ENCODE data around the gene TTLL9. TPM values are rescaled to one million over a fixed set of nuclear protein-coding genes. Genes with fewer than 3 reads are reported as not detected.
A peak's percentile ranks its signal among the peaks of the same experiment; 100 is the strongest.

Gene TTLL9
- total and polyA plus RNA-seq, 7 donors: 0.15 to 1.1 TPM; not detected in 5

DNA sequence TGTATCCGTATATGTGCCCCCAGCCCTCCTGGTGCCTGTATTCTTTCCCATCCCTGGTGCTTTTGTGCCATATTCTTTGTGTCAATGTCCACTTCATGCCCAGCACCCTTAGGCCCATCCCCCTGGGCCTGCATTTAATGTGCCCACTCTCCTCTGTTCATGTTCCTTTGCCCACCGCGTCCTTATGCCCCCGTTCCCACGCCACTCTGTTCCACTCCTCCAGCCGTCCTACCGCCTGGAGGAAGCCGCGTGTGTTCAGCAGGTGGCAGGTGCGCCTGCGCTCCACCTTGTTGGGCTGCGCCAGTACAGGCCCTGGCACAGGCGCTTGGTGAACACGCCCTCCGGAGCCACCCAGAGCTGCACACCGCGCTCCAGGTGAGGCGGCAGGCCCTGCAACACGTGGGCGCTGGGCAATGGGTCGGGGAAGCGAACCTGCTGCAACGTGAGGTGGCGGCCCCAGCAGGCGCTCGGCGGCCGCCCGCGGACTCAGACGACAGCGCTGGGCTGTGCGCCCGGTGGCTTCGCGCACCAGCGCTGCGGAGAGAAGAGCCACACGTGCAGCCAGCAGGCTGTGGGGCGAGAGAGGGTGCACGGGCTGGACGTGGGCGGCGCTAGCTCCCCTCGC is 21.0 kb upstream of the TTLL9 start:
- H3K36me3 ChIP-seq: no peaks in the 10 kb centered on the region
- intact Hi-C loops (cut with DNase I): no loop called here
- no peak overlapping the region for H3K4me3 ChIP-seq
- peaks cover 0 to 7% (median 0%) of the 10 kb centered on the region in 4 donors for H3K4me1 ChIP-seq
- H3K9me3 ChIP-seq: no peaks in the 10 kb centered on the region
- H3K27me3 ChIP-seq: peaks cover 4 to 37% (median 10%) of the 10 kb centered on the region in 3 donors
- DNase-seq: no peak
- H3K27ac ChIP-seq: no peak overlapping the region
- WGBS, 2 donors: 10 to 42% methylated on average over 45 of the region's 45 CpGs
- TF ChIP-seq EP300 (IDR thresholded peaks at IDR 0.05) (no peak), POLR2AphosphoS5 (IDR thresholded peaks at IDR 0.05) (no peak), POLR2A (IDR thresholded peaks at IDR 0.05) (no peak)
- TF ChIP-seq, protein P1, sequence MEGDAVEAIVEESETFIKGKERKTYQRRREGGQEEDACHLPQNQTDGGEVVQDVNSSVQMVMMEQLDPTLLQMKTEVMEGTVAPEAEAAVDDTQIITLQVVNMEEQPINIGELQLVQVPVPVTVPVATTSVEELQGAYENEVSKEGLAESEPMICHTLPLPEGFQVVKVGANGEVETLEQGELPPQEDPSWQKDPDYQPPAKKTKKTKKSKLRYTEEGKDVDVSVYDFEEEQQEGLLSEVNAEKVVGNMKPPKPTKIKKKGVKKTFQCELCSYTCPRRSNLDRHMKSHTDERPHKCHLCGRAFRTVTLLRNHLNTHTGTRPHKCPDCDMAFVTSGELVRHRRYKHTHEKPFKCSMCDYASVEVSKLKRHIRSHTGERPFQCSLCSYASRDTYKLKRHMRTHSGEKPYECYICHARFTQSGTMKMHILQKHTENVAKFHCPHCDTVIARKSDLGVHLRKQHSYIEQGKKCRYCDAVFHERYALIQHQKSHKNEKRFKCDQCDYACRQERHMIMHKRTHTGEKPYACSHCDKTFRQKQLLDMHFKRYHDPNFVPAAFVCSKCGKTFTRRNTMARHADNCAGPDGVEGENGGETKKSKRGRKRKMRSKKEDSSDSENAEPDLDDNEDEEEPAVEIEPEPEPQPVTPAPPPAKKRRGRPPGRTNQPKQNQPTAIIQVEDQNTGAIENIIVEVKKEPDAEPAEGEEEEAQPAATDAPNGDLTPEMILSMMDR (IDR thresholded peaks at IDR 0.05): no peak

DNA sequence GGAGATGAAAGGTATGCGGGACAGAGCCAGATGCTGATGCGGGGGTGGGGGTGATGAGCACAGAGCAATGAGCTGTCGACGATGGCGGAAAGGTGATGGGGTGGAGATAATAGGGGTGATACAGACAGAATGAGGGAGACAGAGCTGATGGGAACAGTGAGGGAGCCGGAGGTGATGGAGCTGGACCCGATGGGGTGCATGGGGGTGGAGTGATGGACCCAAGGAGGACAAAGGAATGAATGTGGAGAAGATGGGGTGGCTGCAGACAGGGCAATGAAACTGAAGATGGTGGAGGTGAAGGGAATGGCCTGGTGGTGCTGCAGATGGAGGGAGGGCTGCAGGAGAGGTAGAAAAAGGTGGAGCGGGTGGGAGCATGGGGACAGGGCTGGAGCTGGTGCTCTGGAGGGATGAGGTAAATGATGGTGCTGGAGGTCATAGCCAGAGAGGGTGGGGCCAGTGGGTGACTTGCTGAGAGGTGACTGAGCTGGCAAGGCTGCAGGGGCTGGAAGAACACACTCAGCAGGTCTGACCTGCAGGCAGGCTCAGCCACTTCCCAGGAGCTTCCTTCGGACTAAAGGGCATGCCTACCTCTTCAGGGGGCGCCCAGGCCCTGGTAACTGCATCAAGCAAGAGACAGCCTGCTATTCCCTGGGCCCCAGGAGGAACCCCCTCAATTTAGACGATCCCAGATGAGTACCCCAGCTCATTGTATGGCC is 19.0 kb upstream of the TTLL9 start:
- no peak overlapping the region for H3K27ac ChIP-seq
- H3K9me3 ChIP-seq: no peaks in the 10 kb centered on the region
- no peak overlapping the region for H3K4me3 ChIP-seq
- 74 to 78% methylated on average over 11 of the region's 11 CpGs for WGBS, 2 donors
- intact Hi-C loops (cut with DNase I): loop anchor here (5.0 kb wide), 1 partner anchor 181 kb away; no protein-coding TSS in a partner anchor
- peaks cover 4 to 52% (median 10%) of the 10 kb centered on the region in 3 donors for H3K27me3 ChIP-seq
- H3K36me3 ChIP-seq: no peaks in the 10 kb centered on the region
- peaks cover 0 to 7% (median 0%) of the 10 kb centered on the region in 4 donors for H3K4me1 ChIP-seq
- no peak for TF ChIP-seq EP300 (IDR thresholded peaks at IDR 0.05)
- TF ChIP-seq, protein P1 (IDR thresholded peaks at IDR 0.05): no peak
- DNase-seq: no peak

- Histone ChIP-seq H3K27me3 (peaks cover 4 to 72% (median 17%) of the 10 kb centered on the region in 3 donors), H3K36me3 (no peaks in the 10 kb centered on the region), H3K9me3 (no peaks in the 10 kb centered on the region), H3K4me3 (no peak overlapping the region), H3K4me1 (peaks cover 0 to 7% (median 0%) of the 10 kb centered on the region in 4 donors), H3K27ac (no peak overlapping the region)
- TF ChIP-seq, protein P1 (IDR thresholded peaks at IDR 0.05): no peak
- TF ChIP-seq EP300 (IDR thresholded peaks at IDR 0.05): no peak
- TF ChIP-seq POLR2AphosphoS5 (IDR thresholded peaks at IDR 0.05): no peak
- TF ChIP-seq POLR2A (IDR thresholded peaks at IDR 0.05): no peak
- DNase-seq: peak; percentile 36
- 70 to 89% methylated on average over 7 of the region's 7 CpGs for WGBS, 2 donors
- intact Hi-C loops (cut with DNase I): loop anchor here (5.0 kb wide), 1 partner anchor 179 kb away; no protein-coding TSS in a partner anchor
Measured at GRCh38 chr20:31853481-31853880, 17.0 kb upstream of the TTLL9 start.

GRCh38 chr20:31856516-31856915 is 13.9 kb upstream of the TTLL9 start:
- H3K36me3 ChIP-seq: no peaks in the 10 kb centered on the region
- WGBS, 2 donors: 68 to 69% methylated on average over 3 of the region's 3 CpGs
- no peak for DNase-seq
- intact Hi-C loops (cut with DNase I): no loop called here
- peaks cover 8 to 81% (median 36%) of the 10 kb centered on the region in 3 donors for H3K27me3 ChIP-seq
- H3K4me1 ChIP-seq: peaks cover 0 to 23% (median 15%) of the 10 kb centered on the region in 4 donors
- no peaks in the 10 kb centered on the region for H3K9me3 ChIP-seq
- no peak overlapping the region for H3K27ac ChIP-seq
- TF ChIP-seq POLR2AphosphoS5 (IDR thresholded peaks at IDR 0.05) (no peak), EP300 (IDR thresholded peaks at IDR 0.05) (no peak), POLR2A (IDR thresholded peaks at IDR 0.05) (no peak)
- TF ChIP-seq, protein P1 (IDR thresholded peaks at IDR 0.05): no peak
- H3K4me3 ChIP-seq: no peak overlapping the region
